Gastroesophageal sphincter (tissue), 4 donors: ENCODE measurements around the gene ONECUT1. TPM values are rescaled to one million over a fixed set of nuclear protein-coding genes. Genes with fewer than 3 reads are reported as not detected.

ENCODE experiments used
- ATAC-seq: fragments of 150-250 bp; one replicate; pipeline ENCODE4 v1.9.1; 2016; ENCODE audit warnings: mild to moderate bottlenecking, moderate library complexity
- H3K27ac ChIP-seq, 4 donors: fragments of 200-600 bp; sonication (generic) in 3 of 4; 1 replicate in 3 of 4; 2 replicates in 1 of 4; pipeline ENCODE4 v1.5.1; 2016 to 2019
- H3K27me3 ChIP-seq: fragments of 200-600 bp; sonication (generic); one replicate; pipeline ENCODE4 v1.5.1; 2019
- H3K36me3 ChIP-seq, 2 donors: fragments of 200-600 bp; sonication (generic); one replicate each; pipeline ENCODE4 v1.5.1; 2019; ENCODE audit warnings: control low read depth in 1 of 2
- H3K4me1 ChIP-seq, 3 donors: fragments of 200-600 bp; sonication (generic); 1 replicate in 2 of 3; 2 replicates in 1 of 3; pipeline ENCODE4 v1.5.1; 2016 to 2019; ENCODE audit warnings: control low read depth in 2 of 3
- H3K4me3 ChIP-seq, 2 donors: fragments of 200-600 bp; sonication (generic); one replicate each; pipeline ENCODE4 v1.5.1; 2019; ENCODE audit warnings: mild to moderate bottlenecking in 1 of 2, moderate library complexity in 1 of 2
- H3K9me3 ChIP-seq, 3 donors: fragments of 200-600 bp; sonication (generic); one replicate each; pipeline ENCODE4 v1.5.1; 2017 to 2019; ENCODE audit warnings: control low read depth in 2 of 3
- EP300 ChIP-seq: sonication (generic); formaldehyde crosslinking; IDR thresholded peaks from one replicate; pipeline ENCODE4 v1.6.1; 2017; ENCODE audit warnings: antibody characterized with exemption, mild to moderate bottlenecking
- POLR2A ChIP-seq, 2 donors: fragments of 450-650 bp; IDR thresholded peaks; one replicate each; pipeline ENCODE4 v1.6.1; 2017; ENCODE audit warnings: antibody characterized with exemption in 2 of 2, mild to moderate bottlenecking in 2 of 2, moderate library complexity in 1 of 2
- POLR2AphosphoS5 ChIP-seq: sonication (generic); formaldehyde crosslinking; IDR thresholded peaks from one replicate; pipeline ENCODE4 v1.6.1; 2017; ENCODE audit warnings: antibody characterized with exemption
- WGBS, 2 donors: methylation state at CpG; one replicate each; pipeline ENCODE4 v1.1.5; 2018; ENCODE audit warnings: low coverage in 1 of 2; 5-methylcytosine and 5-hydroxymethylcytosine counted together
- total RNA-seq, 4 donors: library from RNA; depleted of rRNA; stranded (reverse); fragments of >200 nt; gene quantifications; one replicate each; pipeline ENCODE4 v1.1.0, GENCODE V29; 2016
- TF ChIP-seq, protein P1 (sequence below), 4 experiments: fragments of 200-600 bp in 2 of 4; fragments of 450-650 bp in 2 of 4; sonication (generic) in 1 of 4; IDR thresholded peaks; one replicate each; pipeline ENCODE4 v1.5.1; 2017 to 2019; ENCODE audit warnings: antibody characterized with exemption in 4 of 4, mild to moderate bottlenecking in 2 of 4, moderate library complexity in 2 of 4

The ONECUT1 gene
- total RNA-seq, 4 donors from 2014 or later: 0.47 TPM; not detected in 3

DNA sequence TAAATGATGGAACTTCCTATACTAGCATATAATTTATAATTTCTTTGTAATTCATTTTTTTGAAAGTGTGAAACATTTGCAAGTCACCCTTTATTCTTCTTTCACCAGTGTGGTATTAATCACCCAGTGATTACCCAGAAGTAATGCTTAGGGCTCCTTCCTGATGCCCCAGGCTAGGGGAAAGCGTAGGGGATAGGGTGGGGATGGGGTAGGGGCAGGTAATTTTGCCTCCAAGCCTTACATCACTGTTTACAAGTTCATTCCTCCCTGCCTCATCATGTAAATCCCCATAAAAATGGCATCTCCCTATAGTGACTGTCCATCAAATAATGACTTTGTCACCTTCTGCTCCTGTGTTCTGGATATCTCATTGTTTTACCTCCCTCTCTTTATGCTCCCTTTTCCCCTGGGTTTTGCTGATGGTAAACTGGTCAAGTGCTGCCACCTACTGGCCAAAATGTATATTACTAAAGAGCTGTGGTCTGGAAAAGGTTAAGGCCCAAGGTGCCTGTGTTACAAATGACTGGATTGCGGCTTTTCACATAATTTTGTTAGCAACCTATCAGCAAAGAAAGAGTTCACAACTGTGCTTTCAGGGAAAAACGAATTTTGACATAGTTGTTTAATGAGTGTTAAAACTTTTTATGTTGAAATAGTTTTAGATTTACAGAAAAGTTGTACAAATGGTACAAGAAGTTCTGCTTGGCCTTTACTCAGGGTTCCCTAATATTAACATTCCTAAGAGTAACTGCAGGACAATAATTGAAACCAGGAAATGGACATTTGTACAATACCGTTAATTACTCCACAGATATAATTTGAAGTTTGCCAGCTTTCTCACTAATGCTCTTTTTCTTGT is 54.7 kb downstream of the ONECUT1 start:
- TF ChIP-seq, protein P1, sequence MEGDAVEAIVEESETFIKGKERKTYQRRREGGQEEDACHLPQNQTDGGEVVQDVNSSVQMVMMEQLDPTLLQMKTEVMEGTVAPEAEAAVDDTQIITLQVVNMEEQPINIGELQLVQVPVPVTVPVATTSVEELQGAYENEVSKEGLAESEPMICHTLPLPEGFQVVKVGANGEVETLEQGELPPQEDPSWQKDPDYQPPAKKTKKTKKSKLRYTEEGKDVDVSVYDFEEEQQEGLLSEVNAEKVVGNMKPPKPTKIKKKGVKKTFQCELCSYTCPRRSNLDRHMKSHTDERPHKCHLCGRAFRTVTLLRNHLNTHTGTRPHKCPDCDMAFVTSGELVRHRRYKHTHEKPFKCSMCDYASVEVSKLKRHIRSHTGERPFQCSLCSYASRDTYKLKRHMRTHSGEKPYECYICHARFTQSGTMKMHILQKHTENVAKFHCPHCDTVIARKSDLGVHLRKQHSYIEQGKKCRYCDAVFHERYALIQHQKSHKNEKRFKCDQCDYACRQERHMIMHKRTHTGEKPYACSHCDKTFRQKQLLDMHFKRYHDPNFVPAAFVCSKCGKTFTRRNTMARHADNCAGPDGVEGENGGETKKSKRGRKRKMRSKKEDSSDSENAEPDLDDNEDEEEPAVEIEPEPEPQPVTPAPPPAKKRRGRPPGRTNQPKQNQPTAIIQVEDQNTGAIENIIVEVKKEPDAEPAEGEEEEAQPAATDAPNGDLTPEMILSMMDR (IDR thresholded peaks at IDR 0.05): peak; percentile 75 to 95 (median 86)
- TF ChIP-seq POLR2AphosphoS5: no peak
- no peak for TF ChIP-seq EP300
- no peak for TF ChIP-seq POLR2A (IDR thresholded peaks at IDR 0.05)
- peak; percentile 80 for ATAC-seq
- peaks cover 0 to 6% (median 0%) of the 10 kb centered on the region in 3 donors for H3K4me1 ChIP-seq
- WGBS, 2 donors: 50 to 52% methylated on average over 3 of the region's 4 CpGs
- H3K9me3 ChIP-seq: no peaks in the 10 kb centered on the region
- H3K36me3 ChIP-seq: no peaks in the 10 kb centered on the region
- no peak overlapping the region for H3K27ac ChIP-seq
- no peaks in the 10 kb centered on the region for H3K27me3 ChIP-seq
- no peak overlapping the region for H3K4me3 ChIP-seq

DNA sequence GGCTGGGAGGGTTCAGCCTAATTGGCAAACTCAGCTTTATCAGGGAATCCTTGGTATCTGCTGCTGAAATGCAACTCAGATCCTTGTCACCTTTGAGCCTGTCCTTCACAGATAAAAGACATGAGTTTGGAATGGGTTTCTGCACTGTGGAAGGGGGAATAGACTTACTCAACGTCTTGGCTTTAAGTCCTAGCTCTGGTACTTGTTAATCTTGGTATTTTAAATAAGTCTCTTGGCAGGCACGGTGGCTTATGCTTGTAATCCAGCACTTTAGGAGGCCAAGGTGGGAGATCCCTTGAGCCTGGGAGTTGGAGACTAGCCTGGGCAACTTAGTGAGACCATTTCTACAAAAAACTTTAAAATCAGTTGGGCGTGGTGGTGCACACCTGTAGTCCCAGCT is 55.8 kb downstream of the ONECUT1 start:
- Histone ChIP-seq H3K9me3 (no peaks in the 10 kb centered on the region), H3K4me3 (no peak overlapping the region), H3K27ac (no peak overlapping the region), H3K4me1 (peaks cover 0 to 6% (median 0%) of the 10 kb centered on the region in 3 donors), H3K27me3 (no peaks in the 10 kb centered on the region), H3K36me3 (no peaks in the 10 kb centered on the region)
- WGBS, 2 donors: 50 to 60% methylated on average over 1 to 3 of the region's 3 CpGs
- ATAC-seq: no peak
- TF ChIP-seq EP300 (no peak), POLR2AphosphoS5 (no peak), POLR2A (IDR thresholded peaks at IDR 0.05) (no peak)
- TF ChIP-seq, protein P1 (IDR thresholded peaks at IDR 0.05): no peak

DNA sequence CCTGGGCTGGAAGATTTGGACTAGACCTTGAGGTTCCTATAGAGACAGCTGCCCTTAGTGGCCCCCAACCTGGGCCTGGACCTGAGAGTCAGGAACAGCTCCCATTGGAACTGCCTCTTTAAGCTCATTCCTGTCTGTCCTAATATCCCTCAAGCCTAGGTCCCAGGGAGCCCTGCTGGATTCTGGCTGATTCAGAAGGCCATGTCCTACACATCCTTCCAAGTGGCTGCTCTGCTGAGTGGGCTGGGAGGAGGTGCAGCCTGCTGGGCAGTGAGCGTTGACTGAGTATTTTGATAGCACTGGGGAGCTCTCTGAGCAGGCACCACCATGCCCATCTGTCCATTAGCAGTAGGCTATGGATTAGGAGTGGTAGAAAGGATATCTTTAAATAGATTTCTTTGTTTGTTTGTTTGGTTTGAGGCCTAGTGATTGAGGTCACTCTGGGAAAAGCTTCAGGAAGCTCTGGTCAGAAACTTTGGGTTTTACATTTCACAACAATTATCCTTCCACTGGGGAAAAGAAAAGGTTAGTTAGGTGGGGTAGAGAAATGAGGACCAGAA is 56.4 kb downstream of the ONECUT1 start:
- no CpG with 5 or more reads among the region's 1 CpG for WGBS, 2 donors
- no peak overlapping the region for H3K4me3 ChIP-seq
- TF ChIP-seq EP300 (no peak), POLR2A (IDR thresholded peaks at IDR 0.05) (no peak), POLR2AphosphoS5 (no peak)
- TF ChIP-seq, protein P1 (IDR thresholded peaks at IDR 0.05): no peak
- peaks cover 0 to 6% (median 0%) of the 10 kb centered on the region in 3 donors for H3K4me1 ChIP-seq
- no peaks in the 10 kb centered on the region for H3K36me3 ChIP-seq
- H3K9me3 ChIP-seq: no peaks in the 10 kb centered on the region
- no peaks in the 10 kb centered on the region for H3K27me3 ChIP-seq
- ATAC-seq: no peak
- no peak overlapping the region for H3K27ac ChIP-seq

DNA sequence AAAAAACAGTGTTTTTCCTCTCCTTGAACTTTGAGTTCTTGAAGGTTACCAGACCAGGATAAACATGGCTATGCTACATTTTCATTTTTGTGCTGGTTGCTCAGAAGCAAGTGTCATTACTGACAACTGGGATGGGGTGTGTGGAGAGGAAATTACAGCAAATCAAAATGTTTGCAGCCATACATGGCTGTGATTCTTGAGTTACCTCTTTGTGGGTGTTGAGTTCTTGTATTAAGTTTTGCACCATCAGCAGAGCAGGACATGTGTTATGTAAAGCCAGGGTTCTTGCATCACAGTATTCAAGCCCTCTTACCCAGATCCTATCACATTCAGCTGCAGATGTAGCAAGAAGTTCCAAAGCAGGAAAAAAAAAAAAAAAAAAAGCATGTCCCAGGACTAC is 57.0 kb downstream of the ONECUT1 start:
- H3K27me3 ChIP-seq: no peaks in the 10 kb centered on the region
- TF ChIP-seq, protein P1 (IDR thresholded peaks at IDR 0.05): no peak
- no peak for TF ChIP-seq POLR2AphosphoS5
- no peak for TF ChIP-seq EP300
- TF ChIP-seq POLR2A (IDR thresholded peaks at IDR 0.05): no peak
- no peaks in the 10 kb centered on the region for H3K9me3 ChIP-seq
- ATAC-seq: peak; percentile 67
- no peak overlapping the region for H3K27ac ChIP-seq
- H3K4me1 ChIP-seq: peaks cover 0 to 6% (median 0%) of the 10 kb centered on the region in 3 donors
- H3K36me3 ChIP-seq: no peaks in the 10 kb centered on the region
- no peak overlapping the region for H3K4me3 ChIP-seq

DNA sequence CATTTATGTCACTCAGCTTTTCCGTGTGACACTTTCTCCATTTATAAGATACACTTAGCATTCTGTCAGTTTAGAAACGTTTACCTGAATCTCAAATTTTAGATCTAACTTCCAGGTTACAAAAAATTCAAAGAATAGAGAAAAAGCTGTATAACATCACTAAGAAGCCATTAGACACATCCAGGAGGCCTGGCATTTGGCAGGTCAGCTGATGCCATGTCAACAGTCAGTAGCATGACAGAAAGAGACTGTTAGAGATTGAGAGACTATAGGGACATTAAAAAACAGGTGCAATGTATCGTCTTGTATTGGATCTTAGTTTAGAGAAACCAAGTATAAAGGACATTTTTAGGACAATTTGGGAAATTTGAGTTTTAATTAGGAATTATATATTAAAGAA is 57.6 kb downstream of the ONECUT1 start:
- 84 to 85% methylated on average over 3 of the region's 3 CpGs for WGBS, 2 donors
- Histone ChIP-seq H3K9me3 (no peaks in the 10 kb centered on the region), H3K27ac (no peak overlapping the region), H3K36me3 (no peaks in the 10 kb centered on the region), H3K4me3 (no peak overlapping the region), H3K27me3 (no peaks in the 10 kb centered on the region), H3K4me1 (peaks cover 0 to 6% (median 0%) of the 10 kb centered on the region in 3 donors)
- ATAC-seq: no peak
- TF ChIP-seq POLR2AphosphoS5 (no peak), POLR2A (IDR thresholded peaks at IDR 0.05) (no peak), EP300 (no peak)
- TF ChIP-seq, protein P1 (IDR thresholded peaks at IDR 0.05): no peak
